GM19455 (cell line): ENCODE measurements around the gene RASGRP1.

Source experiments
- ATAC-seq: cut with Tn5 transposase; IDR thresholded peaks from one replicate; pipeline ENCODE4 v1.9.1; 2021; ENCODE audit not compliant: unreplicated experiment

The RASGRP1 gene

GRCh38 chr15:38463893-38464292 lies 100.7 kb downstream of the RASGRP1 start:
- ATAC-seq: no peak

- peak; percentile 75 for ATAC-seq
Observed at GRCh38 chr15:38461066-38461833, 103.4 kb downstream of the RASGRP1 start.

- ATAC-seq: no peak
Observed at GRCh38 chr15:38460543-38460942, 104.1 kb downstream of the RASGRP1 start.

GRCh38 chr15:38459480-38459879 lies 105.1 kb downstream of the RASGRP1 start:
- no peak for ATAC-seq

- no peak for ATAC-seq
Observed at GRCh38 chr15:38458646-38459045, 106.0 kb downstream of the RASGRP1 start.

- no peak for ATAC-seq
Observed at GRCh38 chr15:38455092-38455491, 109.5 kb downstream of the RASGRP1 start.

- ATAC-seq: no peak
Observed at GRCh38 chr15:38454696-38455090, 109.9 kb downstream of the RASGRP1 start.

GRCh38 chr15:38453971-38454695 lies 110.5 kb downstream of the RASGRP1 start, which contains the start of gene FAM98B:
FAM98B (plus strand) TSS chr15:38454127; CDS start chr15:38454162, 35 bp downstream.
- ATAC-seq: peak; percentile 90

- ATAC-seq: no peak
Observed at GRCh38 chr15:38441130-38441519, 123.5 kb downstream of the RASGRP1 start.

- ATAC-seq: peak; percentile 77
Observed at GRCh38 chr15:38440353-38441129, 124.1 kb downstream of the RASGRP1 start.
